Measurements from ENCODE around the gene PPP2R2D.

Gene PPP2R2D

DNA sequence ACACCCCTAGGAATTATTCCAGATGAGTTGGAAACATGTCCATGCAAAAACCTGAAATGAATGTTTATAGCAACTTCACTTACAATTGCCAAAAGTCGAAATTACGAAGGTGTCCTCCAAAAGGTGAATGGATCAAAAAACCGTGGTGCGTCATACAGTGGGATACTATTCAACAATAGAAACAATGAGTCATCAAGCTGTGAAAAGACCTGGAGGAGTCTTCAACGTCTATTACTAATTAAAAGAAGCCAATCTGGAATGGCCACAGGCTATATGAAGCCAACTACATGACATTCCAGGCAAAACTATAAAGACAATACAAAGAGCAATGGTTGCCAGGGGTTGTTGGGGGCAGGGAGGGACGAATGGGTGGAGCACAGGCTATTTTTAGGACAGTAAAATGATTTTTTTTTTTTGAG, 12.6 kb upstream of the PPP2R2D start:
- no peak for DNase-seq (ENCODE audit: low read depth in 2 of 3, low spot score in 1 of 3)

GRCh38 chr10:131889755-131890154, 11.1 kb upstream of the PPP2R2D start:
- DNase-seq (ENCODE audit: low read depth in 2 of 3, low spot score in 1 of 3): no peak

DNA sequence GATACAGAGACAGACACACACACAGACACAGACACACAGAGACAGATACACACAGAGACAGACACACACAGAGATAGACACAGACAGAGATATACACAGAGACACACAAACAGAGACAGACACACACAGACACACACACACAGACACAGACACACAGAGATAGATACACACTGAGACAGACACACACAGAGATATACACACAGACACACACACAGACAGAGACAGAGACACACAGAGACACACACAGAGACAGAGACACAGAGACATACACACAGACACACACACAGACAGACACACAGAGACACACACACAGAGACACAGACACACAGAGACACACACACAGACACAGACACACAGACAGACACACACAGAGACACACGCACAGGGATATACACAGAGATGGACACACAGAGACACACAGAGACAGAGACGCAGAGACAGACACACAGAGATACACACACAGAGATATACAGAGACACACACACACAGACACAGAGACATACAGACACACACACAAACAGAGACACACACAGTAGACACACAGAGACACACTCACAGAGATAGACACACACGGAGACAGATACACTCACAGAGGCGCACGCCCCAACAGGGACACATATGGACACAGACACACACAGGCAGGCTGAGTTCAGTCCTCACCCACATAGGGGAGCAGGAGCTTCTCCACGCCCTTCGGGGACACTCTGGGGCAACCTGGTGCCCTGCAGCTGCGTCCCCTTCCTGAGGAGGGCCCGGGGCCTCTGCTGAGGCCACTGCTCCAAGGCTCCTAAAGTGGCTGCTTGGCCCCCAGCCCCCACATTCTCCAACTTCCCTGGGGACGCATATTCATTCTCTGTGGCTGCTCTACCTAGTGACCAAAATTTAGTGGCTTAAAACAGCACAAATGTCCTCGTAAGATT, 10.3 kb upstream of the PPP2R2D start:
- DNase-seq (ENCODE audit: low read depth in 2 of 3, low spot score in 1 of 3): no peak

GRCh38 chr10:131891196-131891928, 9.4 kb upstream of the PPP2R2D start:
- no peak for DNase-seq (ENCODE audit: low read depth in 2 of 3, low spot score in 1 of 3)

DNA sequence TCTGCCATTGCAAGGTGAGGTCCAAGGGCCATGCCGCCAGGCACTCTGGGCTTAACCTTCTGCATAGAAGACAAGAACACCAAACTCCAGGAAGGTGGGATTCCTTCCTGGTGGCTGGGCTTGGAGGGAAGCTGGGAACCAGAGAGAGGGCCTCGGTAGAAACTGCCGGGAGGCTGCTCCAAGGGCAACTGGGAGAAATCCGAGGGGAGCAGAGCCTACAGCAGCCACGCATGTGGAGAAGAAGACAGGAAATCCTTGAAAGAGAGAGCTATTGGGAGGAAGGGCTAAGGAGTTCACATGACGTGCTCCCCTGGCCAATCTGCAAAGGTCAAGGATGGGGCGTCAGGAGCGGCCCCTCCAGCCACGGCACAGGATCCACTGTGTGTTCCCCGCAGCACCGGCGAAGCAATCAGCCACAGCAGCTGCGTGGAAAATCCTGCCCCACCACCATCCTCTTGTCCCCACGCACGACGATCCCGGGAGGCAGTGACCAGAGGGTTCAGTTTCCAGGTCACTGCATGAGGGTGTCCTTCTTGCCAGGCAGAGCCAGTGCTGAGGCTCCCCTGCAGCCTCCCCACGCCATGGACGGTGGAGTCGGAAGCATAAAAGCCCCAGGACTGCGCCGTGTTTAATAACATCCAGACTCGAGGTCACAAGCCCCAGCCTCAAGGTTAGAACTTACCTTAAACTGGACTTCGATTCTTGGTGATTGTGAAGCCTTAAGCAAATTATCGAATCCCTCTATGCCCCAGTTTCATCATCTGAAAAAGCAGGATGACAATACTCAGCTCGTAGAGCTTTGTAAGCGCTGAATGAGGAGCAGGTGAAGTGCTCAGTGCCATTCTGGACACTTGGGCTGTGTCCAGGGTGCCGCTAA, 8.6 kb upstream of the PPP2R2D start:
- DNase-seq (ENCODE audit: low read depth in 2 of 3, low spot score in 1 of 3): no peak

GRCh38 chr10:131892806-131893675, 7.8 kb upstream of the PPP2R2D start:
- DNase-seq (ENCODE audit: low read depth in 2 of 3, low spot score in 1 of 3): no peak

- DNase-seq (ENCODE audit: low read depth in 2 of 3, low spot score in 1 of 3): no peak
Measured at GRCh38 chr10:131895116-131895515, 5.7 kb upstream of the PPP2R2D start.

DNA sequence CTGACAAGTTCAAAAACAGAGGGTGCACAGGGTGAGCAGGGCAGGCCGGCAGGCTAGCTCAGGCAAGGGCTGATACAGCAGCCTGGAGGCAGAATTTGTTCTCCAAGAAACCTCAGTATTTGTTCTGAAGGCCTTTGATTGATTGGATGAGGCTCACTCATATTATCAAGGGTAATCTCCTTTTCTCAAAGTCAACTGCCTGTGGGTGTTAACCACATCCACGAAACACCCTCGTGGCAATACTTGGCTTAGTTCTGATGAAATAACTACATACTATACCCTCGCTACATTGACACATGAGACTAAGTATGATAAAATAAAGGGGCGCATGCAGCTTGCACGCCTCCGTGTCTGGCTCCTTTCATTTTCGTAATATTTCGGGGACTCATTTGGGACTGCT, 4.4 kb upstream of the PPP2R2D start:
- no peak for DNase-seq (ENCODE audit: low read depth in 2 of 3, low spot score in 1 of 3)

- DNase-seq (ENCODE audit: low read depth in 2 of 3, low spot score in 1 of 3): no peak
Measured at GRCh38 chr10:131897297-131897899, 3.4 kb upstream of the PPP2R2D start.

GRCh38 chr10:131898061-131898460, 2.7 kb upstream of the PPP2R2D start:
- DNase-seq (ENCODE audit: low read depth in 2 of 3, low spot score in 1 of 3): no peak

DNA sequence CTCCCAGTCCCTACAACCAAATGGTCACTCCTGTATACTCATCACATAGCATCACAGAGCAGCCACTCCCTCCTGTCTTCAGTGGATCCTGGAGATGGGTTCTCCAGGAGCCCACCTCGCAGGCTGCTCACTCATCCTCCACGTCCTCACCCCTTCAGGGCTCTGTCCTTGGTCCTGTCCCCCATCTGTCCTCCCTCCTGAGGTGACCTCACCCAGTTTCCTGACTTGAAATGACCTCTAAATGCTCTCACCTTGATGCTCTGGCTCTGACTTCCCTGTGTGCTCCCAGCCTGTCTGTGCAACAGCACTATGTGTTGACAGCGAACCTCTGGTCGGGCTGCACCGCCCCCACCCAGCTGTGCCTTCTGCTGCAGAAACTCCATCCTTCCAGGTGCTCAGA, 2.1 kb upstream of the PPP2R2D start:
- DNase-seq (ENCODE audit: low read depth in 2 of 3, low spot score in 1 of 3): no peak

DNA sequence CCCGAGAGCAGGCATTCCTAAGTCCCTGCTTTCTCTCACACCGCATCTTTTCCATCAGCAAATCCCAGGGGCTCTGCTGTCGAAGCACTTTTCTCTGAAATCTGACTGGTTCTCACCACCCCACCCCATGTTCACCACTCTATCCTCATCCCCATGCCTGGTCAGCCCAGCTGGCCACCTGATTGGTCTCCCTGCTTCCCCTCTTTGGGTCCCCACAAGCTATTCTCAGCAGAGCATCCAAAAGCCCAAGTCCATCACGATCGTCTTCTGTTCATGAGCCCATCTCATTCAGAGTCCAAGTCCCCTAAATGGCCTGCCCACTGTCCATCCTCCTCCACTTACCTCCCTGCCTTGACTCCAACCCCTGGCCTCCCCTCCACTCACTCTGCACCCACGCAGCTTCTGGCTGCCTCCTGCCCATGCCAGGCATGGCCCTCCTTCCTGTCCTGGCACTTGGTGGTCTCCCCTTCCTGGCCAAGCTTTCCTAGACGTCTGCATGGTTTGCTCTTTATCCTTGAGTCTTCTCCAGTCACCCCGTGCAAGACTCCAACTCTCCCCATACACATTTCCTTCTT, 1.6 kb upstream of the PPP2R2D start:
- DNase-seq (ENCODE audit: low read depth in 2 of 3, low spot score in 1 of 3): no peak

DNA sequence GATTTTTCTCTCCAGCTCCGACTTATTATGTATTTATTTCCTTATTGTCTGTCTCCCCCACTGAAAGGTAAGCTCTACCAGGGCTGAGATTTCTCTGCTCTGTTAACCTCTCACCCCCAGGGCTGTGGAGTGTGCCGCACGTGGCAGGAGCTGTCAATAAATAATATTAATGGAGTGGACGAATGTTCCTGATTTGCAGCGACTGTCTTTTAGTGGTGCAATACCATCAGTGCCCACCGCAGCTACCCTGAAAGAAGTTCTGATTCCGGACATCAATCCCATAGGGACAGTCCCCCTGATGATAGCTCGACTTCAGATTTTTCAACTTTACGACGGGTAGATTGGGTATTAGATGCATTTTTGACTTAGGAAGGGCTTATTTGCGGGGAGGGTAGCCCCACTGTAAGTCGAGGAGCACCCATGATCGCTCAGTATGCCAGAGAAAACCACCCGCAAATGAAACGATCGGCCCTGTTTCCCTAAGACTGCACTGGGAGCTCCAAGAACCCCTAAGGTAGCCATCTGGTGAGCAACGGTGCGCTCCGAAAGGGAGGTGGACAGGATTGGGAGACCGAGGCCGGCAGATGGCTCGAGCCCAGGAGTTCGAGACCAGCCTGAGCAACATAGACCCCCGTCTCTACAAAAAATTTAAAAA, 986 bp upstream of the PPP2R2D start:
- no peak for DNase-seq (ENCODE audit: low read depth in 2 of 3, low spot score in 1 of 3)

GRCh38 chr10:131901181-131901829, 497 bp downstream of the PPP2R2D start:
- no peak for DNase-seq (ENCODE audit: low read depth in 2 of 3, low spot score in 1 of 3)

DNA sequence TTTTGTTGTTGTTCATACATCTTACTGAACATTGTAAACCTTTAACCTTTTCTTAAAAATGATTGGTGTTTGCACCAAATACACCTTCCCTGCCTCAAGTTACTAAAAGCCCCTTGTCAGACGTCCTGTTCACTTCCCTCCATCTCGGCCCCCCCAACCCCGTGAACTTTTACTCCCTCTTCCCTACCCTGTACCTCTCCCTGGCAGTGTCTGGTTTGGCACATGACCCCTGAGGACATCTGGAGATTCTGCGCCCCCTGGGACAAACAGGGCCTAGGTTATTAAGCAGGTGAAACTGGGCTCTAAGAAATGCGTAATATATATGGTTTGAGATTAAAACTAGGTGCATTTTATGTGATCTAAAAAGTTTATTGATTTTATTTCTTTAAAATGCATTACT, 1.4 kb downstream of the PPP2R2D start:
- no peak for DNase-seq (ENCODE audit: low read depth in 2 of 3, low spot score in 1 of 3)

DNA sequence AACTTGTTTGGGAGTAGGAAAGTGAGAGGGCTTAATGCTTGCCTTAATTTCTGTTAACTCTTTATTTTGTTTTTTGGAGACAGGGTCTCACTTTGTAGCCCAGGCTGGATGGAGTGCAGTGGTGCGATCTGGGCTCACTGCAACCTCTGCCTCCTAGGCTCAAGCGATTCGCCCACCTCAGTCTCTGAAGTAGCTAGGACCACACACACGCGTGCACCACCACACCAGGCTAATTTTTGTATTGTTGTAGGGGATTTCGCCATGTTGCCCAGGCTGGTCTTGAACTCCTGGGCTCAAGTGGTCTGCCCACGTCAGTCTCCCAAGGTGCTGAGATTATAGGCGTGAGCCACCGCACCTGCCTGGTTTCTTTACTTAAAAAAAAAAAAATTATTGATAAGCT, 1.9 kb downstream of the PPP2R2D start:
- DNase-seq (ENCODE audit: low read depth in 2 of 3, low spot score in 1 of 3): no peak

GRCh38 chr10:131905267-131905571, 4.4 kb downstream of the PPP2R2D start:
- DNase-seq (ENCODE audit: low read depth in 2 of 3, low spot score in 1 of 3): no peak

DNA sequence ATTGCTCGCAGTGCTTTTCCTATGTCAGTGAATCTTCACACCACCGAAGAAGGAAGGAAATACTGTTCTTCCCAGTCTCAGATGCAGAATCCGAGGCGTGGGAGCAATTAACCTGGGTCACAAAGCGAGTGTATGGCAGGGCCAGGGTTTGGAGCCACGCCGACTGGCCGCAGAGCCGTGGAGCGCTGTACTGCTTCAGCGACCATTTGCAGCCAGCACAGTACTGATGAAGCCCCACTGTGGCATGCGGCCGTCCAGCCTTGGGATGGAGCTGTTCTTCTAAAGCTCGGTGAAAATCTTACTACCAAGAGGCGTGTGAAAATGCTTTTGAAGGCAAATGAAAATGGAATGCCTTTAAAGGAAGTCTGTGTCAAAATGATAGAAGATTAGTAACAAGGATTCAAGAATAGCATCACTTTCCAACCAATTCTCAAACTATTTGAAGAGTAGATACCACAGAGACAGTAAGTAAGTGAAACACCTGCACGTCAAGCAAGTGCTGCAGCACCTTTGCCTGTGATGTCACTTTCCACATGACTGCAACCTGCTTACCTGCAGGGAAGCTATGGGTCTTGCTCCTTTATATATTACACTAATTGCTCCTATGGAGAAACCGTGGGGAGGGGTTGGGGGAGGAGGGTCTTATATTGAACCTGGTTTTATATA, 4.9 kb downstream of the PPP2R2D start:
- DNase-seq (ENCODE audit: low read depth in 2 of 3, low spot score in 1 of 3): no peak
